IPS-11a (cell line): ENCODE data around the gene CRYGN.

ENCODE experiments used
- H3K4me3 ChIP-seq: one replicate; pipeline ENCODE4 v1.5.1; 2013; ENCODE audit warnings: low read depth, low read length, control low read depth

Gene CRYGN

GRCh38 chr7:151460474-151460855 lies 20.5 kb upstream of the CRYGN start:
- no peak overlapping the region for H3K4me3 ChIP-seq

GRCh38 chr7:151459726-151460473 lies 20.0 kb upstream of the CRYGN start:
- H3K4me3 ChIP-seq = no peak overlapping the region

- no peak overlapping the region for H3K4me3 ChIP-seq
These were observed 17.6 kb upstream of the CRYGN start for GRCh38 chr7:151457534-151457933.

GRCh38 chr7:151456782-151457181 lies 16.8 kb upstream of the CRYGN start:
- H3K4me3 ChIP-seq = no peak overlapping the region

- no peak overlapping the region for H3K4me3 ChIP-seq
These were observed 16.3 kb upstream of the CRYGN start for GRCh38 chr7:151456276-151456675.

- H3K4me3 ChIP-seq = no peak overlapping the region
These were observed 15.7 kb upstream of the CRYGN start for GRCh38 chr7:151455690-151456089.

- no peak overlapping the region for H3K4me3 ChIP-seq
These were observed 15.1 kb upstream of the CRYGN start for GRCh38 chr7:151454932-151455530.

- no peak overlapping the region for H3K4me3 ChIP-seq
These were observed 14.4 kb upstream of the CRYGN start for GRCh38 chr7:151454305-151454704.

GRCh38 chr7:151453326-151453791 lies 13.4 kb upstream of the CRYGN start:
- H3K4me3 ChIP-seq = no peak overlapping the region

GRCh38 chr7:151452680-151453325 lies 12.9 kb upstream of the CRYGN start:
- no peak overlapping the region for H3K4me3 ChIP-seq

GRCh38 chr7:151451626-151452571 lies 12.0 kb upstream of the CRYGN start:
- H3K4me3 ChIP-seq = no peak overlapping the region

- H3K4me3 ChIP-seq = no peak overlapping the region
These were observed 11.2 kb upstream of the CRYGN start for GRCh38 chr7:151451156-151451555.

- H3K4me3 ChIP-seq = no peak overlapping the region
These were observed 10.0 kb upstream of the CRYGN start for GRCh38 chr7:151449990-151450389.

GRCh38 chr7:151448261-151449252 lies 8.6 kb upstream of the CRYGN start:
- peak overlapping the region; percentile 10 for H3K4me3 ChIP-seq

- H3K4me3 ChIP-seq = peak overlapping the region; percentile 10
These were observed 7.9 kb upstream of the CRYGN start for GRCh38 chr7:151447901-151448260.

- H3K4me3 ChIP-seq = no peak overlapping the region
These were observed 7.4 kb upstream of the CRYGN start for GRCh38 chr7:151447312-151447711.

- no peak overlapping the region for H3K4me3 ChIP-seq
These were observed 6.5 kb upstream of the CRYGN start for GRCh38 chr7:151446412-151446811.

GRCh38 chr7:151444632-151445031 lies 4.7 kb upstream of the CRYGN start:
- H3K4me3 ChIP-seq = no peak overlapping the region

- H3K4me3 ChIP-seq = no peak overlapping the region
These were observed 3.0 kb upstream of the CRYGN start for GRCh38 chr7:151442776-151443496.
